ENCODE measurements around the gene TIMM10B. TPM values are rescaled to one million over a fixed set of nuclear protein-coding genes. Genes with fewer than 3 reads are reported as not detected.

The TIMM10B gene
- polyA plus RNA-seq, 2 of the 4 experiments (the other 2 are of a cell fraction), result 24.4 to 35.6 TPM

DNA sequence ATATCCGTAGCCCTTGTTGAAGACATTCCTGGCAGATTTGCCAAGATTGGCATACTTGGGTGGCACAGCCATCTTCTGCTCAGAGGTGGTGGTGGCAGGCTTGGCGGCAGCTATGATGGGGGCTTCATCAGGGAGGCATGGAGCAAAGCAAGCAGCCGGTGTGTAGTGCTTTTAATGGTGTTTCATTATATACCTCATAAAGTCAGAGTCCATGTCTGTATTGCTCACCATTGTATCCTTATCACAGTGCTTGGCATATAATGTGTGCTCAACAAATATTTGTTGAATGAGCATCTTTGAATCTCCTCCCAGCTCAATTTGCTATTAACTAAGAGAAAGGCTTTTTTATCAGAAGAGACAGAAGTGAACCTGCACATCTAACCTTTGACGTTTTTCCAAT is 8.0 kb downstream of the TIMM10B start:
- ChIA-PET CTCF (interaction anchor here (1.4 to 3.0 kb wide), 5 partner anchors 9 to 39 kb away, joined by 3 to 13 read pairs (median 5); no protein-coding TSS in a partner anchor), POLR2A (interaction anchor here (1.1 to 1.3 kb wide), 2 partner anchors 8 to 194 kb away, joined by 3 to 5 read pairs; partner anchors contain the start of genes ARFIP2, MRPL17 and TIMM10B)
- no peak overlapping the region for H3K27ac ChIP-seq
- FAIRE-seq (no peak), DNase-seq (ENCODE audit: low read depth in 1 of 2, low spot score in 1 of 2) (no peak), ATAC-seq (peak in 1 of 2 experiments; percentile 61; a peak in 3 of 6 replicates)
- H3K9me3 ChIP-seq, result no peaks in the 10 kb centered on the region
- no peak overlapping the region for H3K4me3 ChIP-seq
- no peak for TF ChIP-seq RARB (CRISPR knock-in tag; IDR thresholded peaks at IDR 0.05)
- WGBS (ENCODE audit: missing lambda C conversion rate), result 41% methylated on average over 4 of the region's 4 CpGs
- H3K4me1 ChIP-seq, result peaks cover 9% of the 10 kb centered on the region; the same call in 2 of the 3 replicates
- no peak overlapping the region for H3K4me2 ChIP-seq

DNA sequence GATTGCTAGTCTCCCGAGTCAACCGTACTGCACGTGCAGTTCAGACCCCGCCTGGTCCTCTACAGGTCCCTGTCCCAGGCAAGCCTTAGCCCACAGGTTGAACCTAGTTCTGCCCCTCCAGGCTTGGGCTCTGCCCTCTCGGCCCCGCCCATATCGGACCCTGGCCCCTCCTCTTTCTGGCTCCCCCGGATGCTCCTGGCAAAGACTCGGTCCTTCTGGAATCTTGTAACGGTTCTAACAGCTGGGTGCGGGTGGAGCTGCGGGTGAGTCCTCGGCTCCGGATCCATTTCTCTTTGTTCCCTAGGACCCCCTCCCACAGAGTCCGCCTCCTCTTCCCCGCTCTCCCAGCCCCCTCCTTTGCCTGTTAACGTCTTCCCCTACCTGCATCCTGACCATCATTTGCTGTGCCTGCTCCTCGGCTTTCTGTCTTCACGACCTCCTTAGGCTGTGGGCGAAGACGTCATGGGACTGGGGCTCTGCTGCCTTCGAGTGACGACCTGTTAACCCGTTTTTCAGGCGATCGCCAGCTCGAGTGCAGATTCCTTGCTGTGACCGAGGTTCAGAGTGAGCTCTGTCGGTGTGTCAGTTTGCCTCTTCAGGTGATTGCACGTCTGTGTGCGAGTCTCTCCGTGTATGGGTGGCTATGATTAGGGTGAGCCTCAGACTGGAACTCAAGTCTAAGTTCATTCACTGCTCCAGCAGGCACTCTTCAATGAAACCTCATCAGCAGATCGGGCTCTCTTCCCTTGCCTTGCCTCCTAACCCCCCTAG is 16.0 kb downstream of the TIMM10B start, which contains the start of gene DNHD1:
Gene DNHD1 (plus strand): TSS at position 212 of the 771 bp plus-strand sequence. CDS start 936 bp downstream, outside the sequence.
- POLR2A ChIA-PET, result no interaction called here
- 88% methylated on average over 33 of the region's 33 CpGs for WGBS (ENCODE audit: missing lambda C conversion rate)
- FAIRE-seq (no peak), ATAC-seq (no peak; a peak in 1 of 6 replicates), DNase-seq (ENCODE audit: low read depth in 1 of 2, low spot score in 1 of 2) (no peak)
- Histone ChIP-seq H3K4me1 (no peaks in the 10 kb centered on the region), H3K4me2 (no peak within 1 kb of the TSS), H3K9me3 (no peaks in the 10 kb centered on the region), H3K27ac (no peak within 1 kb of the TSS), H3K4me3 (no peak within 1 kb of the TSS)
- CTCF ChIA-PET, result interaction anchor here (1.0 to 6.0 kb wide), 5 partner anchors 9 to 134 kb away, joined by 3 to 30 read pairs (median 3); no protein-coding TSS in a partner anchor
- TF ChIP-seq EHMT2 (IDR thresholded peaks at IDR 0.05; ENCODE audit: low read depth), result no peak
- TF ChIP-seq RNF2 (IDR thresholded peaks at IDR 0.05; ENCODE audit: borderline replicate concordance, low read depth), result no peak
- no peak for TF ChIP-seq HOXA7 (CRISPR knock-in tag; IDR thresholded peaks at IDR 0.05)
- no peak for TF ChIP-seq NR3C1 (IDR thresholded peaks at IDR 0.05)
- TF ChIP-seq CHD2 (IDR thresholded peaks at IDR 0.05; ENCODE audit: low read length, partially characterized antibody), result no peak
- no peak for TF ChIP-seq NFE2L2 (conservative IDR thresholded peaks at IDR 0.05; ENCODE audit: low read length)
- TF ChIP-seq HEYL (CRISPR knock-in tag; IDR thresholded peaks at IDR 0.05), result no peak

DNA sequence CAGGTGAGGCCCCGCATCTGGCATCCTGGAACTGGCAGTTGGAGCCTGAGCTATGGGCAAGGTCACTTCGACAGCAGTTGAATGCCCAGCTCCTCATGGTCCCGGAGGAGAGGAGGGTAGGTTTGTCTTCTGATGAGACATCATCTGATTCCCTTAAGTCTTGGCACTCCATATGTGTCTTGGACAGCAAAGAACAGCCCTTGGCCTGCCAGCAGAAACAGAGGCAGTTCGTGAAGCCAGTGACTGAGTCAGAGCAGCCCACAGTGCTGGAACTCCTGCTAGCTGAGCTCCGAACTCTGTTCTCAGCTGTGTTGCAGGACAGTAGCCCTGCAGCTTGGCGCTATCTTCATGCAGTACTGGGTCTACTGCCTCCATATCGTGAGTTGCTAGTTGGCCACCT is 16.8 kb downstream of the TIMM10B start:
- Histone ChIP-seq H3K9me3 (no peaks in the 10 kb centered on the region), H3K27ac (no peak overlapping the region), H3K4me2 (no peak overlapping the region), H3K4me1 (no peaks in the 10 kb centered on the region), H3K4me3 (no peak overlapping the region)
- ATAC-seq (peak in 1 of 2 experiments; percentile 37; a peak in 3 of 6 replicates), FAIRE-seq (no peak), DNase-seq (ENCODE audit: low read depth in 1 of 2, low spot score in 1 of 2) (no peak)
- ChIA-PET POLR2A (interaction anchor here (1.2 kb wide), 1 partner anchor 17 kb away, joined by 3 read pairs; the partner anchor contains the start of genes ARFIP2 and TIMM10B), CTCF (interaction anchor here (0.7 to 6.0 kb wide), 7 partner anchors 8 to 135 kb away, joined by 3 to 30 read pairs (median 3); no protein-coding TSS in a partner anchor)
- WGBS (ENCODE audit: missing lambda C conversion rate), result 61% methylated on average over 6 of the region's 7 CpGs
- TF ChIP-seq KDM5A (IDR thresholded peaks at IDR 0.05) (no peak), POLR2AphosphoS2 (conservative IDR thresholded peaks at IDR 0.05; ENCODE audit: low read length) (no peak), SMC3 (IDR thresholded peaks at IDR 0.05) (no peak), CBX8 (IDR thresholded peaks at IDR 0.05) (no peak), NFE2L2 (conservative IDR thresholded peaks at IDR 0.05; ENCODE audit: low read length) (no peak)
- TF ChIP-seq, protein P1, sequence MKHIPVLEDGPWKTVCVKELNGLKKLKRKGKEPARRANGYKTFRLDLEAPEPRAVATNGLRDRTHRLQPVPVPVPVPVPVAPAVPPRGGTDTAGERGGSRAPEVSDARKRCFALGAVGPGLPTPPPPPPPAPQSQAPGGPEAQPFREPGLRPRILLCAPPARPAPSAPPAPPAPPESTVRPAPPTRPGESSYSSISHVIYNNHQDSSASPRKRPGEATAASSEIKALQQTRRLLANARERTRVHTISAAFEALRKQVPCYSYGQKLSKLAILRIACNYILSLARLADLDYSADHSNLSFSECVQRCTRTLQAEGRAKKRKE (CRISPR knock-in tag; IDR thresholded peaks at IDR 0.05; ENCODE audit: low read depth), result no peak
- TF ChIP-seq, protein P2, sequence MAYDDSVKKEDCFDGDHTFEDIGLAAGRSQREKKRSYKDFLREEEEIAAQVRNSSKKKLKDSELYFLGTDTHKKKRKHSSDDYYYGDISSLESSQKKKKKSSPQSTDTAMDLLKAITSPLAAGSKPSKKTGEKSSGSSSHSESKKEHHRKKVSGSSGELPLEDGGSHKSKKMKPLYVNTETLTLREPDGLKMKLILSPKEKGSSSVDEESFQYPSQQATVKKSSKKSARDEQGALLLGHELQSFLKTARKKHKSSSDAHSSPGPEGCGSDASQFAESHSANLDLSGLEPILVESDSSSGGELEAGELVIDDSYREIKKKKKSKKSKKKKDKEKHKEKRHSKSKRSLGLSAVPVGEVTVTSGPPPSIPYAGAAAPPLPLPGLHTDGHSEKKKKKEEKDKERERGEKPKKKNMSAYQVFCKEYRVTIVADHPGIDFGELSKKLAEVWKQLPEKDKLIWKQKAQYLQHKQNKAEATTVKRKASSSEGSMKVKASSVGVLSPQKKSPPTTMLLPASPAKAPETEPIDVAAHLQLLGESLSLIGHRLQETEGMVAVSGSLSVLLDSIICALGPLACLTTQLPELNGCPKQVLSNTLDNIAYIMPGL (CRISPR knock-in tag; IDR thresholded peaks at IDR 0.05; ENCODE audit: borderline replicate concordance), result no peak

DNA sequence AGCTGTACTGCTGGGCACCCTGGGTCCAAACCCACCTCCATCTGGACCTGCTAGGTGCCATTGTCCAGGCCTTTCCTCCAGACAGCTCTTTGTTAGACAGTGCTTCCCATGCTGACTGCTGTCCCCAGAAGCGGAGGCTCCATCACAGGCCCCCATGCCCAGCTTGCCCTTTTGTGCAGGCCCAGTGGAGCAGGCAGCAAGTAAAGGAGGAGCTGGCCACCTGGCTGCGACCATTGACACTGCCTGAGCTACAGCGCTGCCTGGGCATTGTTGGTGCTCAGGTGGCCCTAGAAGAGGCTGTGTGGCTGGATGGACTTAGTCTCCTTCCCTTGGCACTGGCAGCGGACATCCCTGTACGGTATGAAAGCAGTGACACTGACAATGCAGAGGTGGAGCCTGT is 17.2 kb downstream of the TIMM10B start:
- CTCF ChIA-PET, result interaction anchor here (0.7 to 6.0 kb wide), 4 partner anchors 9 to 120 kb away, joined by 3 to 30 read pairs (median 3); no protein-coding TSS in a partner anchor
- TF ChIP-seq ZNF302 (CRISPR knock-in tag; IDR thresholded peaks at IDR 0.05), result no peak
- TF ChIP-seq SMC3 (IDR thresholded peaks at IDR 0.05), result no peak
- no peak for TF ChIP-seq RFX5 (IDR thresholded peaks at IDR 0.05)
- TF ChIP-seq GATA3 (IDR thresholded peaks at IDR 0.05; ENCODE audit: borderline replicate concordance), result no peak
- POLR2A ChIA-PET, result interaction anchor here (1.2 kb wide), 1 partner anchor 17 kb away, joined by 3 read pairs; the partner anchor contains the start of genes ARFIP2 and TIMM10B
- no peak overlapping the region for H3K4me3 ChIP-seq
- H3K27ac ChIP-seq, result no peak overlapping the region
- no peak for DNase-seq (ENCODE audit: low read depth in 1 of 2, low spot score in 1 of 2)
- H3K4me1 ChIP-seq, result no peaks in the 10 kb centered on the region
- WGBS (ENCODE audit: missing lambda C conversion rate), result 92% methylated on average over 4 of the region's 5 CpGs
- peak in 1 of 2 experiments; percentile 23; a peak in 4 of 6 replicates for ATAC-seq
- H3K9me3 ChIP-seq, result no peaks in the 10 kb centered on the region
- no peak for FAIRE-seq
- H3K4me2 ChIP-seq, result no peak overlapping the region
